PFSK-1 (cell line): ENCODE data around the gene NEDD4L.

ENCODE experiments used
- POLR2AphosphoS5 ChIP-seq: IDR thresholded peaks from 2 replicates; pipeline ENCODE4 v1.6.1; 2012; ENCODE audit warnings: low read depth, mild to moderate bottlenecking, control low read depth, low read length, moderate library complexity
- TF ChIP-seq, protein P1 (sequence below), 2 experiments: IDR thresholded peaks; 2 replicates each; pipeline versions ENCODE4 v1.6.1 to v1.8.0; 2011 to 2012; ENCODE audit warnings: low read depth in 2 of 2, low read length in 2 of 2, control low read depth in 1 of 2, inconsistent platforms in 1 of 2, mild to moderate bottlenecking in 1 of 2, moderate library complexity in 1 of 2; ENCODE audit not compliant: insufficient read depth in 1 of 2

GRCh38 chr18:58124475-58124874 lies 80.4 kb downstream of the NEDD4L start:
- no peak for TF ChIP-seq POLR2AphosphoS5
- TF ChIP-seq, protein P1, sequence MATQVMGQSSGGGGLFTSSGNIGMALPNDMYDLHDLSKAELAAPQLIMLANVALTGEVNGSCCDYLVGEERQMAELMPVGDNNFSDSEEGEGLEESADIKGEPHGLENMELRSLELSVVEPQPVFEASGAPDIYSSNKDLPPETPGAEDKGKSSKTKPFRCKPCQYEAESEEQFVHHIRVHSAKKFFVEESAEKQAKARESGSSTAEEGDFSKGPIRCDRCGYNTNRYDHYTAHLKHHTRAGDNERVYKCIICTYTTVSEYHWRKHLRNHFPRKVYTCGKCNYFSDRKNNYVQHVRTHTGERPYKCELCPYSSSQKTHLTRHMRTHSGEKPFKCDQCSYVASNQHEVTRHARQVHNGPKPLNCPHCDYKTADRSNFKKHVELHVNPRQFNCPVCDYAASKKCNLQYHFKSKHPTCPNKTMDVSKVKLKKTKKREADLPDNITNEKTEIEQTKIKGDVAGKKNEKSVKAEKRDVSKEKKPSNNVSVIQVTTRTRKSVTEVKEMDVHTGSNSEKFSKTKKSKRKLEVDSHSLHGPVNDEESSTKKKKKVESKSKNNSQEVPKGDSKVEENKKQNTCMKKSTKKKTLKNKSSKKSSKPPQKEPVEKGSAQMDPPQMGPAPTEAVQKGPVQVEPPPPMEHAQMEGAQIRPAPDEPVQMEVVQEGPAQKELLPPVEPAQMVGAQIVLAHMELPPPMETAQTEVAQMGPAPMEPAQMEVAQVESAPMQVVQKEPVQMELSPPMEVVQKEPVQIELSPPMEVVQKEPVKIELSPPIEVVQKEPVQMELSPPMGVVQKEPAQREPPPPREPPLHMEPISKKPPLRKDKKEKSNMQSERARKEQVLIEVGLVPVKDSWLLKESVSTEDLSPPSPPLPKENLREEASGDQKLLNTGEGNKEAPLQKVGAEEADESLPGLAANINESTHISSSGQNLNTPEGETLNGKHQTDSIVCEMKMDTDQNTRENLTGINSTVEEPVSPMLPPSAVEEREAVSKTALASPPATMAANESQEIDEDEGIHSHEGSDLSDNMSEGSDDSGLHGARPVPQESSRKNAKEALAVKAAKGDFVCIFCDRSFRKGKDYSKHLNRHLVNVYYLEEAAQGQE (IDR thresholded peaks at IDR 0.05; ENCODE audit: insufficient read depth in 1 of 2, low read depth in 2 of 2, low read length in 2 of 2) = no peak
